Measurements from ENCODE around the gene FGFBP1.

FGFBP1 gene

DNA sequence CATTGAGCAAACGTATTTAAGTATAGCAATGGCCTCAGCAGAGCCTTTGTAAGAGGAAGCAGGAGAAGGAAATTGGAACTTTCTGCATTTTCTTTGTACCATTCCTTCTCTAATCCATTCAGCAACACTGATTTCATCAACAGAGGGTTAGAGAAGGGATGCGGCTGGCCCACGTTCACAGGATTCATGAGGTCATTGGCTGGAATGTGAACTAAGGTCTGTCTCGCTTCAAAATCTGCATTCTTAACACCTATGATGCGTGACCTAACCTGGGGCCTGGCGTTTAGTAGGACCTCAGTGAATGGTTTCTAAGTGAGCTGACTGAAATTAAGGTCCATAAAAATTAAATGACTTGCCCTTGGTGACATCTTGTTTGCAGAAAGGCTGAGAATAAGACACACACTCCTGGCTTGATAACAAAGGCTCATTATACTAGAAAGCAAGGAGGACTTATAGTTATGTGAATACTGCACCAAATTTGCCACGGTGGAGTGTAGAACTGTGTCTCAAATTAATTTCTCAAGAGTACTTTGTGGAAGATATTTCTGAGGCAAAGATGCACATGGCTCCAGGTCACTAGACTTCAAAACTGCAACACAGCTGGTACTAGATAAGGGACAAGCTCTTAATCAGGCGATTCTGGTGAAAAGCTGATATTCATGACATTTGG, 25.4 kb downstream of the FGFBP1 start:
- no peak for DNase-seq (ENCODE audit: low spot score)

DNA sequence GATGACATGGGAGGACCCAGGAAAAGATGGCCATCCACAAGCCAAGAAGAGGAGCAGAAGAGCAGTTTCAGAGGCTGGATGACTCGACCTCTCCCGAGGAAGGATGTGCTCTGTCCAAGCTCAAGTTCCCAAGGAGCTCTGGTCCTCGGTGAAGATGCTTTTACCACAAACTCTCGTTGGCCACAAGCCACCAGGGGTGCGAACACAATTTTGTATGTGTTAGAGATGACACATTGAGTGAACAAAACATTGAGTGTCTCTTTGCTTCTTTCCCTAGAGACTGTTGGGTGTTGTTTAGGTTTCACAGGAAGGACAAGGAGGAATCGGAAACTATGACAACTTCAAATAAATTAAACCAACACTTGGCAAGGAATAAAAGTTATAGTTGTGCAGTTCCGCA, 26.3 kb downstream of the FGFBP1 start:
- no peak for DNase-seq (ENCODE audit: low spot score)

DNA sequence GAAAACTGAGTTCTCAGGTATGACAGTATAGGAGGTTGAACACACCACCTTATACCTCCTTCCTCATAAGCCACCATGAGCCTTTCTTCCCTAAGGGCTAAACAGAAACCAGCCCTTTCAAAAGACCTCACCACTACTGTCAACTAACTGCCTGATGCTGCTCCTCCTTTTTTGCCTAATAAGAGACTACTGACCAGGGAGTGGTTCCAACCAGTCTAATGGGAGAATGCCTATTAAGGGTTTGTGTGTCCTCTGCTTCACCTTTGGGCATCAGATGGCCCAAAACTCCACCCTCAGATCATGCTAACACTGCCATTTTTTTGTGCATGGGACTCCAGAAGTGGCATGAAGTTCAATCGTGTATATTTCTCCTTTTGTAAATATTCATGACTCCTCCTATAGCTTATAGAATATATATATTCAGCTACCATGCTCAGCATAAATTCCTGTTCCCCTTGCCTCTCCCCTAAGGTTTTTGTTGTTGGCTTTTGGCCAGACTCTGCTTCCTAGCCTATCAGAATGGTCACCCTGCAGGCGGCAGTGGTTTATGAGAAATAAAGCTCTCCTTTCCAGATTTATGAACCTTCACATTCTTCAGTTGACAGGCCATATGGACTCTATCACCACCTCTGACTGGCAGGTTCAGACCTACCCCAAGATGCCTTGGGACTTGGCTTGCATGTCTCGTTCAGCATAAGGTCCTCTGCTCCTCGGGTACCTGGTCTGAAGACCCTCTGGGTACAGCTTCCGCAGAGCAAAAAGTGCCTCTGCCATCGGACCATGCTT, 28.2 kb downstream of the FGFBP1 start:
- DNase-seq (ENCODE audit: low spot score) = no peak

DNA sequence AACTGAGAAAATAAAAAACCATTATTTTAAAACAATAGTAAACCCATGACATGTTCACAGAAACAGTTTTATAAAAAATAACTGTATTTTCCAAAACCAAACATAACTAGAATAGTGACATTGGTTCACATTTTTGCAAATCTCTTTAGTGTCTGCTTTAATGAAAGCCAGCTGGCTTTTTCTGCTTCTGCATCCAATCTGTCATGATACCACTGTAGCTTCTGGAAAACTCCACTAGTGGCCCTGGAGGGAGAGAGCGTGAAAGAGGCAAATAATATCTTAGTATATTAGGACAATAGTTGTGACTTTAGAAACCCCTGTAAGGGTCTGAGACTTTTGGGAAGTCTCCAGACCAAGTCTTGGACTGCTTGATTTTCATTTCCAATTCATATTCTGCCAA, 31.1 kb downstream of the FGFBP1 start:
- peak; percentile 40 for DNase-seq (ENCODE audit: low spot score)

DNA sequence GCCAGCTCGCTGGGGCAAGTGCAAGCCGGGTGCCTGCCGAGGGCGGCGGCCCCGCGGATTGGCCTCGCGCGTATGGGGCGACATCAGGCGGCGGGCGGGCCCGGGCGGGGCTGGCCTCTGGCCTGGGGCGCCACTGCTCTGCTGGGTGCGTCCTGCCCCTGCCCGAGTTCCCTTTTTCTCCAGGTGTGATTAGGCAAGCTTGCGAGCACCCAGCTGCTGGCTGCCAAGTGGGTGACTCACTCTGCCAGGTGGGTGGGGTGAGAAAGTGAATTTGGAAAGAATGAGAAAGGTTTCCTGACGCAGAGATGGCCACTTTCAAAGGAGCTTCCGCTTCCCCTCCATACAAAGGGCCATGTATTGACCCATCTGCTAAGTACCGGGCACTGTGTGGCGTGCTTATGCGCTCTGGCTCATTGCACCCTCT, 32.5 kb downstream of the FGFBP1 start:
- DNase-seq (ENCODE audit: low spot score) = no peak

DNA sequence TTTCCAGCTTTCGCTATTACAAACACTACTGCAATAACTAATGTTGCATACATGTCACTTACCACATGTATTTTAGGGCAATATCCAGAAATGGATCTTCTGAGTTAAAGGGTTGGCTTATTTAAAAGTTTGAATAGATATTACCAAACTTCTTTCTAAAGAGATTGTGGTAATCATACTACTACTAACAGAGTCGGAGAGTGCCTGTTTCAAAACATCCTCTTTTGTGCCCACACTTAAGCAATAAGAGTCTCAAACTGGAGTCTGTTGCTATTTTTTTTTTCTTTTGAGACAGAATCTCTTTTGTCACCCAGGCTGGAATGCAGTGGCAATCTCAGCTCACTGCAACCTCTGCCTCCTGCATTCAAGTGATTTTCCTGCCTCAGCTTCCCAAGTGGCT, 35.8 kb downstream of the FGFBP1 start:
- DNase-seq (ENCODE audit: low spot score) = no peak

DNA sequence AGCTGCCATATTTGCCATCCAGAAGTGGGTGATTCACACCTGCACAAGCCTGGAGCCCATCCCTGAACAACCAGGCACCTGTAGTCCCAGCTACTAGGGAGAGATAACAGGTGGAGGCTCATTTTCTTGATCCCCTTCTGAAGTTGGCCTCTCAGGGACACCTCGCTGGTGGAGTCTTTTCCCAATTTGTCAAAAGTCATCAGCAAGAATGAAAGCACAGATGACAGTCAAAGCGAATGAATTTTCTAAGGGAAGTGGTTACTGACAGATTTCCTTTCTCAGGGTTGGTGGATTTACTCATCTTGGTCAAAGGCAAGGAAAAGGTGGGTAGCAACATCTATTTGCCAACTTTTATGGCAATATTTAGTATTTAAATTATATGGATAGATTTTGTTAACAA, 36.5 kb downstream of the FGFBP1 start:
- DNase-seq (ENCODE audit: low spot score) = no peak

DNA sequence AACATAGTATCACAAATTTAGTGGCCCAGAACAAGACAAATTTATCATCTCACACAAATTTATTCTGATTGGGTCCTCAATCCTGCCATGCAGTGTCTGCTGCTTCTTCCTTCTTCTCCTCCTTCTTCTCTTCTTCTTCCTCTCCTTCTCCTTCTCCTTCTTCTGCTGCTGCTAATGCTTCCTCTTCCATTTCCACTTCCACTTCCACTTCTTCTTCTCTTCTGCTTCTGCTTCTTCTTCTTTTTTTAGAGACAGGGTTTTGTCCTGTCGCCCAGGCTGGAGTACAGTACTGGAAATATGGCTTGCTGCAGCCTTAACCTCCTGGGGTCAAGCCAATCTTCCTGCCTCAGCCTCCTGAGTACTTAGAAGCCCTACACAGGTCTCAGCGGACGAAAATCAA, 37.5 kb downstream of the FGFBP1 start:
- no peak for DNase-seq (ENCODE audit: low spot score)

DNA sequence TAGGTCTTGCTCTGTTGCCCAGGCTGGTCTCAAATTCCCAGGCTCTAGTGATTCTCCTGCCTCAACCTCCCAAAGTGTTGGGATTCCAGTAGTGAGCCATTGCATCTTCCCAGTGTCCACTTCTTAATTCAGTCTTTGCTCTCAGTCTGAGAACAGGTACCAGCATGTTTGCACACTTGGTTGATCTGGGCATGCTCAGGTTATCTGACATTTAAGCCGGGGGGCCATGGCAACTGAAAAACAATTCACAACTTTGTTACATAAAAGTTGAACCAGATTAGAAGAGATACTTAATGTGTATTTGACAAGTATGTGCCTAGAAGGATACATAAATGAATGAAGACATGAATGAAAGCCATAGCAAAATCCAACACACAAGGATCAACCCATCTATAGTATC, 39.0 kb downstream of the FGFBP1 start:
- DNase-seq (ENCODE audit: low spot score) = no peak

DNA sequence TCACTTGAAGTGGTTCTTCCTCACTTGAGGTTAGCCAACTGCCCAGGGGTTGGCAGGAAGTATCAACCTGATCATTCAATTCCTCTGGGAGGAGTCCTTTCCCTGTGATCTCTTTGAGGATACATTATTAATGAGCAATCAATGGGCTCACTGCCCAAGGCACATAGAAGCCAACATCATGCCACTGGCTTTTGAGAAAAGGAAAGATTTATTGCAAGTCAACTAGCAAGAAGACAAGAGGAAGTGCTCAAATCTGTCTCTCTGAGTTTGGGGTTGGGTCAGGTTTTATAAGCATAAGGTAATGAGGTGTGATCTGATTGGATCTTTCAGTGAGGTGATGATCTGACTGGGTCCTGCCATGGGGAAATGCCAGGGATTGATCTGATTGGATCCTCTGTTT, 39.6 kb downstream of the FGFBP1 start:
- DNase-seq (ENCODE audit: low spot score) = no peak

DNA sequence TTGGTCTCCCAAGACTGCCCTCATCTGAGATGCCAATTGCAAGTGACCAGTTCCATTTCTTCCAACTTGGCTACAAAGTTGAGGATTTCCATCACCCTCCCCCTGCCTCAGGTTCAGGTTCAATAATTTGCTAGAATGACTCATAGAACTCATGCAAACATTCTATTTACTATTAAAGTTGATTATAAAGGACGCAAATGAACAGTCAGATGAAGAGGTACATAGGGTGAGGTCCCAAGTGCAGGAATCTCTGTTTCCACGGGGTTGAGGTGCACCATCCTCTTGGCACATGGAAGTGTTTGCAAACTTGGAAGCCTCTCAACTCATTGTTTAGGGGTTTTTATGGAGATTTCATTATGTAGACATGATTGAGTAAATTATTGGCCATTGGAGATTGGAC, 41.0 kb downstream of the FGFBP1 start:
- DNase-seq (ENCODE audit: low spot score) = no peak

DNA sequence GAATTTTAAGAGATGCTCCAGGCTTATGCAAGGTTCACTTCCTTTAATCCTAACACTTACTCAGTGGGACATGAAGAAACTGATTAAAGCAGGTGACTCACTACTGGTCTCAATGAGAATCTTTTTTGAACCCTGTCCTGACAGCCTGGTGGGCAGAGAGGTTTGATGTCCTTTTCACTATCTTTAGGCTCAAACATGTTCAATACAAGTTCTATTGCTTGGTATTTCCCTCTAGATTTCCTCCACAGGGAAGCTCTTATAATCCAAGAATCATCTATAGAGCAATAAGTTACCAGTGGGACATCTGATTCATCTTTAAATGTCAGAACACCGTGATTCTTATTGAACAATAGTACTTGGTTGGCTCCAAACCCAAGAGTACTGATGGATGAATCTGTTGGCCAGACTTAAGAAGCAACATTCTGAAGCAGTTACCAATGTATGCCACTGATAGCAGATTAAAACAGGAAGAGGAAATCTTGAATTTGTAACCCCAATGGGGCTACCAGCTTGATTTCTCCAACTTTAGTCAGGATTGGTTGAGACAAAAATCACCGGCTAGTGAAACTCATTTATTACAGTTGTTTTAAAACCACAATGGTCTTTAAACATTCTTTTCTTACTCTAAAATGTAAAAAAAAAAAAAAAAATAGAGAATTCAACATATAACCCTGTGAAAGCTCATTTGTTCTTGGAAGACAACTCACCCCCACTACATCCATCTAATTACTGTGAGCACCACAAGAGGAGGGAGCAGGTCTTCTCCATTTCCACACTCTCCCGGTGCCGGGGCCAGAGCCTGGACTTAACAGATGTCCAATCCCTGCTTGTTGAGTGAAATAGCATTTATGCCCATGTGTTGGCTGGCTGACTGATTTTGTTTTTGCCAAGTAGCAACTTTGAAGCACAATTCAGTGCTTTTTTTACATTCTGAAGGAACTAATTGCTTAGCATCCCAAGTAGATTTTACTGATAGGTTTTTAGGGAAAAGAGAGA, 43.3 kb downstream of the FGFBP1 start:
- DNase-seq (ENCODE audit: low spot score) = no peak

DNA sequence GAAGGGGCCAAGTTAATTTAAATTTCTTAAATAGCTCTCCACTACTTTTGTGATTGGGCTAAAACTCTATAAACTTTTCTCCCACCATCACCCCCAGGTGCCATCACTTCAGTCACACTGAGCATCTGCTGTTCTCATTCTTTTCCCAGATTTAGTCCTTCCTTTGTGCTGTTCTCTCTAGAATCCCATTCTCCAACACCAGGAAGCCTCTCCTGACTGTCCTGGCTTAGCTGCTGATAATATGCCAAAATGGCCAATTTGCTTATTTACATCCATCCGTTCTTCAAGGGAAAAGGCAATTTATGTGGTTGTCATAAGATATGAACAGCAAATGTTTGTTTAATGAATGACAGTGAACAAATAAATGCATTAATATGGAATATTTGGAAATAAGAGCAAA, 44.1 kb downstream of the FGFBP1 start:
- DNase-seq (ENCODE audit: low spot score) = no peak

DNA sequence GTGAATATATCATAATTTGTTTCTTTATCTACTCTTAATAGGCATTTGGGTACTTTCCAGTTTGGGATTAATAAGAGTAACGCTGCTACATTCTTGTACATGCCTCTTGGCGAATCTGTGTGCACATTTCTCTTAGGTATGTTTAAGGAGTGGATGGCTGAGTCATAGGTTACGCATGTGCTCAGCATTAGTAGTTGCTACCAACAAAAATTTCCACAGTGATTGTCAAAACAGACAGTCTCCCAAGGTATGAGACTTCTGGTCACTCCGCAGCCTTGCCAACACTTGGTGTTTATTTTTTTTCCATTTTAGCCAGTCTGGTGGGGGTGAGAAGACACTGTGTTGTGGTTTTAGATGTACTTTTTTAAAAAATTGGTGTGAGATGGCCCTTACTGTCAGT, 44.6 kb downstream of the FGFBP1 start:
- DNase-seq (ENCODE audit: low spot score) = peak; percentile 68

DNA sequence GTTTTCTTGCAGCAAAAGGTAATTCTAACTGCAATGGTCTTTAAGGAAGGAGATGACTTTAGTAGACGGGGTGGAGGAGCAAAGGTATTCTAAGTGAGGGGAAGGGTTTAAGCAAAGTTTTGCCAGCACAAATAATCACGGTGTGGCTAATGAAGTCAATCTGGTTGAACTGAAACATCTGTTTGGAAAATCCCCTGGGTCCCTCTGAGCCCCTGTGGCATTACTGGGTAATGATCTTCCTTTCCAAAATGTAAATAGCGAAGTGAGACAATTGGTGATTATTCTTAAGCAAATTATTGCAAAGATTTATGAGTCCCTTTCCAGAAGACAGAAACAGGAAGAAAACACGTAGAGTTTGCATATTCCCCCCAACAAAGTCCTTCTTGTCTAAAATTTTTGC, 47.2 kb downstream of the FGFBP1 start:
- no peak for DNase-seq (ENCODE audit: low spot score)

DNA sequence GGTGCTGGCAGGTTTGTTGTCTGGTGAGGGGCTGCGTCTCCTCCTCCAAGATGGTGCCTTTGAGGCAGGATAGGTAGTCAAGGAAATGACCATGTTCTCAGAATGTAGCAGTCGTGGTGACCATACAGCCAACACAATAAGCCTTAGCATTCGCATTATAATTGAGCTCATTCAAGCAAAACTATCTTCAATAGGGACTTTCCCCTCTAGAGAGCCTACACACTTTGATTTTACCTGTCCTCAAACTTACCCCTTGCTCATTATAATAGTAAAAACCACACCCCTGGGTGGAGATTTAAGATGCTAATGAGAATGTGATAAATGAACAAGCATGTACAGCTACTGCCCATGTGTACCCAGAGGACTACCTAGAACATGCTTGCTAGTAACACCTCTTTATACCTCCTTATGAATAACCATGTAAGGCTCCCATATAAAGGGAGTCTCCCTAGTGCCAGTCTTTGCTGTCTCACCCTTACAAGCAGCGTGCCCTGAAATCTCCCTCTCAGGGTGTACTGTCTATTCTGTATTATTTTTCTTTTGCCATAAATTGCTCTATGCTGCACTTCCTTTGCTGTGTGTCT, 48.2 kb downstream of the FGFBP1 start:
- DNase-seq (ENCODE audit: low spot score) = no peak

DNA sequence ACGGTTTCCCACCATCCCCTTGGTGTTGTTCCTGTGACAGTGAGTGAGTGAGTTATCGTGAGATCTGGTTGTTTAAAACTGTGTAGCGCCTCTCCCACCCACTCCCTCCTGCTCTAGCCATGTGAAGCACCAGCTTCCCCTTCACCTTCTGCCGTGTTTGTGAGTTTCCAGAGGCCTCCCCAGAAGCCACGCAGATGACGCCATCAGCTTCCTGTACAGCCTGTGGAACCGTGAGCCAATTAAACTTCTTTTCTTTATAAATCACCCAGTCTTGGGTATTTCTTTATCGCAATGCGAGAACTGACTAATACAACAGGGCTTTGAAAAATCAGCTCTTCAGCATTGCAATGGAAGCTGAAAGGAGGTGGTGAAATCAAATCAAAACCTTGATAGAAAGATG, 50.0 kb downstream of the FGFBP1 start:
- DNase-seq (ENCODE audit: low spot score) = no peak

Measured in GM03348 (cell line).